ENCODE results near the gene PCDH10. TPM values are rescaled to one million over a fixed set of nuclear protein-coding genes. Genes with fewer than 3 reads are reported as not detected.

The PCDH10 gene
- total RNA-seq, 3 donors from 2014 or later (not counting 1 experiment from before 2014, with no cell fraction given), result not detected

DNA sequence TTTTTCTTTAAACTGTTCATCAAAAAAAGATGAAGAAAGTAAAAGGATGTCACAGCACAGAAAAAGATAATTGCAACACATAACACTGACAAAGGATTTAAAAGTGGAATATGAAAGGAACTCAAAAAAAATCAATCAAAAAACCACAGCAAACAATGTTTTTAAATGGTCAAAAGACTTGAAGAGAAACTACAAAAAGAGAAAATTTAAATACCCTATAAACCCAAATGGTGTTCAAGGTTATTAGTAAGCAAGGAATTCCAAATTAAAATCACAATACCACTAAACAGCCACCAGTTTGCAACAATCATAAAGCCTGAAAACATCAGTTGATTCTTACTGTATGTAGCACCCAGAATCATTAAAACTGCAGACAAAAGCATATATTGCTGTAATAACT, 36.5 kb upstream of the PCDH10 start:
- no peak overlapping the region for H3K27ac ChIP-seq (ENCODE audit: low read length)
- ATAC-seq, result no peak
- no peak overlapping the region for H3K27ac Mint-ChIP-seq

DNA sequence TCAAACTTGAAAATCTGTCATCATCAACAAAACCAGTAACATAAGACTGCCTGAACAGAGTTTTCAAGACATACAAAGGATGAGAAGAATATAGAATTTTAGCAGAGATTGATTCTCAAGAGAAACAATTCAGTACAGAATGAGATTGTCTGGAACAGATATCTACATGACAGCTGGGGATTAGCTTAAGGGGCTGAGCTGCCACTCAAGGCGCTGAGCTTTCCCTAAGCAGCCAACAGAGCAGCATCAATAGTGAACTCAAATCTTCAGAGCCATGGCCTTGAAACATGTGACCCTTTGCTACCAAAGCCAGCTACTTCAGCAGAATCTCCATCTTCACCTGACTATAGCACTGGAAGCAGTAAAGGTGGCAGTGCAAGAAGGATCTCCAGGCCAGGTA, 24.3 kb upstream of the PCDH10 start:
- intact Hi-C loops (cut with micrococcal nuclease), result no loop called here
- H3K9me3 ChIP-seq (ENCODE audit: control insufficient read depth, insufficient read depth, low read length), result peaks cover 9% of the 10 kb centered on the region
- no peaks in the 10 kb centered on the region for H3K4me1 Mint-ChIP-seq
- DNase-seq (no peak), ATAC-seq (no peak)
- TF ChIP-seq, protein P1, sequence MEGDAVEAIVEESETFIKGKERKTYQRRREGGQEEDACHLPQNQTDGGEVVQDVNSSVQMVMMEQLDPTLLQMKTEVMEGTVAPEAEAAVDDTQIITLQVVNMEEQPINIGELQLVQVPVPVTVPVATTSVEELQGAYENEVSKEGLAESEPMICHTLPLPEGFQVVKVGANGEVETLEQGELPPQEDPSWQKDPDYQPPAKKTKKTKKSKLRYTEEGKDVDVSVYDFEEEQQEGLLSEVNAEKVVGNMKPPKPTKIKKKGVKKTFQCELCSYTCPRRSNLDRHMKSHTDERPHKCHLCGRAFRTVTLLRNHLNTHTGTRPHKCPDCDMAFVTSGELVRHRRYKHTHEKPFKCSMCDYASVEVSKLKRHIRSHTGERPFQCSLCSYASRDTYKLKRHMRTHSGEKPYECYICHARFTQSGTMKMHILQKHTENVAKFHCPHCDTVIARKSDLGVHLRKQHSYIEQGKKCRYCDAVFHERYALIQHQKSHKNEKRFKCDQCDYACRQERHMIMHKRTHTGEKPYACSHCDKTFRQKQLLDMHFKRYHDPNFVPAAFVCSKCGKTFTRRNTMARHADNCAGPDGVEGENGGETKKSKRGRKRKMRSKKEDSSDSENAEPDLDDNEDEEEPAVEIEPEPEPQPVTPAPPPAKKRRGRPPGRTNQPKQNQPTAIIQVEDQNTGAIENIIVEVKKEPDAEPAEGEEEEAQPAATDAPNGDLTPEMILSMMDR (IDR thresholded peaks at IDR 0.05), result no peak
- H3K4me3 Mint-ChIP-seq, result no peak overlapping the region
- H3K27ac ChIP-seq (ENCODE audit: low read length), result no peak overlapping the region
- no peaks in the 10 kb centered on the region for H3K27me3 Mint-ChIP-seq (ENCODE audit: low read depth in 2 of 2)
- H3K36me3 ChIP-seq (ENCODE audit: control insufficient read depth, insufficient read depth, low read length), result no peaks in the 10 kb centered on the region
- H3K9me3 Mint-ChIP-seq, result peaks cover 5 to 14% of the 10 kb centered on the region in 2 donors
- H3K4me1 ChIP-seq (ENCODE audit: control insufficient read depth, insufficient read depth, low read length), result no peaks in the 10 kb centered on the region
- 86% methylated on average over 1 of the region's 1 CpG for WGBS (ENCODE audit: insufficient coverage)
- no peak overlapping the region for H3K27ac Mint-ChIP-seq
- no peaks in the 10 kb centered on the region for H3K36me3 Mint-ChIP-seq
- H3K4me3 ChIP-seq (ENCODE audit: low read length), result no peak overlapping the region
- no peaks in the 10 kb centered on the region for H3K27me3 ChIP-seq (ENCODE audit: control insufficient read depth, insufficient read depth, low read length)

More for the DNA sequence above, 36.5 kb upstream of the PCDH10 start:
- Mint-ChIP-seq H3K9me3 (peaks cover 8 to 13% of the 10 kb centered on the region in 2 donors), H3K36me3 (no peaks in the 10 kb centered on the region), H3K4me1 (no peaks in the 10 kb centered on the region), H3K4me3 (no peak overlapping the region), H3K27me3 (ENCODE audit: low read depth in 2 of 2) (no peaks in the 10 kb centered on the region)
- Histone ChIP-seq H3K36me3 (ENCODE audit: control insufficient read depth, insufficient read depth, low read length) (no peaks in the 10 kb centered on the region), H3K27me3 (ENCODE audit: control insufficient read depth, insufficient read depth, low read length) (no peaks in the 10 kb centered on the region), H3K4me3 (ENCODE audit: low read length) (no peak overlapping the region), H3K9me3 (ENCODE audit: control insufficient read depth, insufficient read depth, low read length) (no peaks in the 10 kb centered on the region), H3K4me1 (ENCODE audit: control insufficient read depth, insufficient read depth, low read length) (no peaks in the 10 kb centered on the region)
- no peak for DNase-seq
- intact Hi-C loops (cut with micrococcal nuclease), result no loop called here
- TF ChIP-seq, protein P1 (IDR thresholded peaks at IDR 0.05), result no peak

DNA sequence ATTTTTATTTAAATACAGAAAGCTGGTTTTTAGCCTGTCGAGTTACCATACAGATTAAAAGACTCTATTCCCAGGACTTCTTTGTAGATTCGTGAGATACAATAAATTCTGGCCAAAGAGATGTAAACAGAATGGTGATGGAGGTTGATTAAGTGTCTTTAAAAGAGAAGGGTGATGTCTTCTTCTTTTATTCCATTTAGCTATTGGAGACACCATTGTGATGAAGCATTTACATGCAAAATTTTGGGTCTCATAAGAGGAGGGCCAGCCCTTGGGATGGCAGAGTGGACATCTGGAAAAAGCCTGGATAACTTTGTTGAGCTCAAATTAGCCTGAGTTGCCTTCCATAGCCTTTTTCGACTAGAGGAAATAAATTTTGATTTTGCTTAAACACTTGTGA, 21.6 kb upstream of the PCDH10 start:
- no peak overlapping the region for H3K27ac Mint-ChIP-seq
- Histone ChIP-seq H3K36me3 (ENCODE audit: control insufficient read depth, insufficient read depth, low read length) (no peaks in the 10 kb centered on the region), H3K9me3 (ENCODE audit: control insufficient read depth, insufficient read depth, low read length) (peaks cover 9% of the 10 kb centered on the region), H3K4me1 (ENCODE audit: control insufficient read depth, insufficient read depth, low read length) (no peaks in the 10 kb centered on the region), H3K4me3 (ENCODE audit: low read length) (no peak overlapping the region), H3K27ac (ENCODE audit: low read length) (no peak overlapping the region), H3K27me3 (ENCODE audit: control insufficient read depth, insufficient read depth, low read length) (no peaks in the 10 kb centered on the region)
- H3K27me3 Mint-ChIP-seq (ENCODE audit: low read depth in 2 of 2), result no peaks in the 10 kb centered on the region
- peaks cover 5 to 10% of the 10 kb centered on the region in 2 donors for H3K9me3 Mint-ChIP-seq
- H3K4me3 Mint-ChIP-seq, result no peak overlapping the region
- 88% methylated on average over 1 of the region's 3 CpGs for WGBS (ENCODE audit: insufficient coverage)
- ATAC-seq (no peak), DNase-seq (no peak)
- intact Hi-C loops (cut with micrococcal nuclease), result no loop called here
- no peaks in the 10 kb centered on the region for H3K4me1 Mint-ChIP-seq
- TF ChIP-seq, protein P1 (IDR thresholded peaks at IDR 0.05), result no peak
- no peaks in the 10 kb centered on the region for H3K36me3 Mint-ChIP-seq

DNA sequence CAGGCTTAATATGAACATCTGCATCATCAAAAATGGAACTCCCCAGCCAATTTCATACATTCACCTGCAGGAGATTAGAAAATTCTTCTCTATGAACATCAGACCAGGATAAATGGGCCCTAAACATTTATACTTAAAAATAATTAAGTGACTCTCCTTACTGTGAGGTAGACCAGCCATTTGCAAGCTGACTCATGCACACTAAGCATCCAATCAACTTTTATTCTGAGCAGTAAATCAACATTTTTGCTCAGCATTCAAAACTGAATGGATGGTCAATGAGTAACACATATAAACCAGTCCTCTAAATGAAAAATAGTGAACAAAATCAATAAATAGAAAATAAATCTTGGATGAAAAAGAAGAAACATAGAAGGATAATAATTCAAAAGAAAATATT, 19.9 kb upstream of the PCDH10 start:
- Histone ChIP-seq H3K9me3 (ENCODE audit: control insufficient read depth, insufficient read depth, low read length) (peaks cover 9% of the 10 kb centered on the region), H3K4me1 (ENCODE audit: control insufficient read depth, insufficient read depth, low read length) (no peaks in the 10 kb centered on the region), H3K27ac (ENCODE audit: low read length) (no peak overlapping the region), H3K4me3 (ENCODE audit: low read length) (no peak overlapping the region), H3K36me3 (ENCODE audit: control insufficient read depth, insufficient read depth, low read length) (no peaks in the 10 kb centered on the region), H3K27me3 (ENCODE audit: control insufficient read depth, insufficient read depth, low read length) (no peaks in the 10 kb centered on the region)
- Mint-ChIP-seq H3K27me3 (ENCODE audit: low read depth in 2 of 2) (no peaks in the 10 kb centered on the region), H3K4me1 (no peaks in the 10 kb centered on the region), H3K4me3 (no peak overlapping the region), H3K36me3 (no peaks in the 10 kb centered on the region), H3K9me3 (peaks cover 5 to 10% of the 10 kb centered on the region in 2 donors), H3K27ac (no peak overlapping the region)
- ATAC-seq (no peak), DNase-seq (no peak)
- TF ChIP-seq, protein P1 (IDR thresholded peaks at IDR 0.05), result no peak
- intact Hi-C loops (cut with micrococcal nuclease), result no loop called here
